Measurements from ENCODE around the gene PCSK1N. TPM values are rescaled to one million over a fixed set of nuclear protein-coding genes. Genes with fewer than 3 reads are reported as not detected.

The PCSK1N gene
- total RNA-seq (2011; cell fraction: chromatin; rRNA removed; ENCODE audit: low replicate concordance), result not detected in 2 replicates
- total RNA-seq (2011; cell fraction: nucleolus; rRNA removed), result not detected in 2 replicates
- total RNA-seq (2011; cell fraction: nucleoplasm; rRNA removed), result not detected in 2 replicates
- total RNA-seq (2014; rRNA removed), result 0.54 and 0.61 TPM in 2 replicates
- not detected in 2 replicates for total RNA-seq (2014; rRNA removed; fragmentation: Illumina TruSeq; extraction: Trizol)
- not detected in 2 replicates for total RNA-seq (2015; rRNA removed; fragmentation: Illumina TruSeq; extraction: Trizol)
- 0.36 and 0.55 TPM in 2 replicates for total RNA-seq (2021)
- 0.16 TPM in 1 of 2 replicates, not detected in the other for polyA plus RNA-seq (2011; rRNA removed)
- polyA plus RNA-seq (2011; cell fraction: cytosol; rRNA removed), result 0.04 and 0.39 TPM in 2 replicates
- 0.63 TPM in 1 of 2 replicates, not detected in the other for polyA plus RNA-seq (2011; cell fraction: nucleus; rRNA removed)
- 0.29 and 0.40 TPM in 2 replicates for polyA plus RNA-seq (2012)
- polyA plus RNA-seq (2014; fragmentation: Illumina TruSeq; extraction: Trizol), result not detected in 2 replicates
- polyA plus RNA-seq (2014; fragmentation: Nextera tagmentation; extraction: Ambion mirVana), result not detected
- 0.07 and 0.85 TPM in 2 replicates for polyA plus RNA-seq (2014; rRNA removed)
- polyA minus RNA-seq (2011; rRNA and poly(A)+ RNA removed), result 1.2 TPM in 1 of 2 replicates, not detected in the other
- not detected in 2 replicates for polyA minus RNA-seq (2011; cell fraction: cytosol; rRNA and poly(A)+ RNA removed)
- not detected in 2 replicates for polyA minus RNA-seq (2011; cell fraction: nucleus; rRNA and poly(A)+ RNA removed)
- Bru-seq, nascent RNA, result percentile 18 among the genes with signal in this experiment
- BruChase-seq, experiment 1, labeled RNA remaining after a 2-hour chase, result percentile 19 among the genes with signal in this experiment
- not detected for BruChase-seq, experiment 2, labeled RNA remaining after a 6-hour chase
- long read RNA-seq, experiment 1, partial matches to known transcripts, result 1 of 2 reads
- long read RNA-seq, experiment 1, other reads (novel, unspliced or antisense), result 1 of 2 reads
- long read RNA-seq, experiment 2, partial matches to known transcripts, result 1 of 3 reads
- long read RNA-seq, experiment 2, other reads (novel, unspliced or antisense), result 2 of 3 reads
- long read RNA-seq, experiment 3, partial matches to known transcripts, result 0 of 1 reads
- long read RNA-seq, experiment 3, other reads (novel, unspliced or antisense), result 1 of 1 reads

GRCh38 chrX:48835524-48836329, at the start of gene PCSK1N:
PCSK1N (minus strand) TSS chrX:48835610; CDS start chrX:48835532, 78 bp downstream.
- FAIRE-seq (no peak), ATAC-seq (no peak), DNase-seq (ENCODE audit: extremely low read depth in 1 of 4, low spot score in 3 of 4) (no peak)
- no TSS peak for BruUV-seq (replicated peaks)
- in situ Hi-C loops (cut with MboI), result no loop called here
- Histone ChIP-seq H3K27me3 (ENCODE audit: control insufficient read depth in 2 of 2, insufficient read depth in 2 of 2, low read length in 2 of 2) (no peaks in the 10 kb centered on the region), H2AFZ (ENCODE audit: low read depth, low read length) (no peak within 1 kb of the TSS), H3K36me3 (ENCODE audit: control insufficient read depth, insufficient read depth, low read length) (no peaks in the 10 kb centered on the region), H3K9me1 (ENCODE audit: control insufficient read depth, insufficient read depth, low read length) (no peaks in the 10 kb centered on the region), H3K9ac (ENCODE audit: insufficient read depth in 1 of 2, low read depth in 2 of 2, low read length in 2 of 2) (no peak within 1 kb of the TSS), H3K4me3 (no peak within 1 kb of the TSS), H3K79me2 (ENCODE audit: control insufficient read depth, insufficient read depth, low read length) (no peaks in the 10 kb centered on the region), H3K4me2 (ENCODE audit: insufficient read depth, low read length) (no peak within 1 kb of the TSS), H4K20me1 (replicated peaks; ENCODE audit: control insufficient read depth, insufficient read depth, low read length) (no peaks in the 10 kb centered on the region), H3K27ac (ENCODE audit: extremely low read depth, low read depth, low read length) (no peak within 1 kb of the TSS), H3K9me3 (replicated peaks; ENCODE audit: control insufficient read depth, insufficient read depth, low read depth, low read length) (no peaks in the 10 kb centered on the region), H3K4me1 (replicated peaks in 1 of 2; ENCODE audit: control insufficient read depth in 2 of 2, insufficient read depth in 2 of 2, low read length in 2 of 2) (peaks cover 0 to 16% of the 10 kb centered on the region in 2 experiments; a peak in 2 of 5 replicates)
- ChIA-PET CTCF (ENCODE audit: low intra/inter-chr PET ratio) (no interaction called here), POLR2A (interaction anchor here (1.3 kb wide), 1 partner anchor 16 kb away, joined by 3 read pairs; no protein-coding TSS in a partner anchor)
- intact Hi-C loops (cut with micrococcal nuclease), result no loop called here
- WGBS (ENCODE audit: insufficient coverage, low coverage, missing lambda C conversion rate), result 82% methylated on average over 12 of the region's 35 CpGs
- TF ChIP-seq, protein P1, sequence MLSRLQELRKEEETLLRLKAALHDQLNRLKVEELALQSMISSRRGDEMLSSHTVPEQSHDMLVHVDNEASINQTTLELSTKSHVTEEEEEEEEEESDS (CRISPR knock-in tag; IDR thresholded peaks at IDR 0.05), result no peak
- TF ChIP-seq POLR2G (IDR thresholded peaks at IDR 0.05; ENCODE audit: low read depth, low read length) (no peak), ARHGAP35 (IDR thresholded peaks at IDR 0.05; ENCODE audit: partially characterized antibody) (no peak), NR4A1 (CRISPR knock-in tag; IDR thresholded peaks at IDR 0.05) (no peak), NR4A1 (tag; IDR thresholded peaks at IDR 0.05) (no peak), ZNF449 (CRISPR knock-in tag; IDR thresholded peaks at IDR 0.05) (no peak), RFX1 (IDR thresholded peaks at IDR 0.05) (peak; percentile 20; the same call in 1 of the 2 replicates), GATAD2A (IDR thresholded peaks at IDR 0.05) (no peak), ZBED1 (IDR thresholded peaks at IDR 0.05) (no peak)
- TF ChIP-seq, protein P2, sequence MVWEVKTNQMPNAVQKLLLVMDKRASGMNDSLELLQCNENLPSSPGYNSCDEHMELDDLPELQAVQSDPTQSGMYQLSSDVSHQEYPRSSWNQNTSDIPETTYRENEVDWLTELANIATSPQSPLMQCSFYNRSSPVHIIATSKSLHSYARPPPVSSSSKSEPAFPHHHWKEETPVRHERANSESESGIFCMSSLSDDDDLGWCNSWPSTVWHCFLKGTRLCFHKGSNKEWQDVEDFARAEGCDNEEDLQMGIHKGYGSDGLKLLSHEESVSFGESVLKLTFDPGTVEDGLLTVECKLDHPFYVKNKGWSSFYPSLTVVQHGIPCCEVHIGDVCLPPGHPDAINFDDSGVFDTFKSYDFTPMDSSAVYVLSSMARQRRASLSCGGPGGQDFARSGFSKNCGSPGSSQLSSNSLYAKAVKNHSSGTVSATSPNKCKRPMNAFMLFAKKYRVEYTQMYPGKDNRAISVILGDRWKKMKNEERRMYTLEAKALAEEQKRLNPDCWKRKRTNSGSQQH (CRISPR knock-in tag; IDR thresholded peaks at IDR 0.05), result no peak

Measured in K562 (cell line).